Eye (tissue), 1 donor: ENCODE results near the gene HAUS7.
"Not testable (repeated sequence)": the region's sequence is repeated elsewhere in the genome, so short reads cannot be mapped to it uniquely, and the experiment has no call there.

ENCODE experiments used
- DNase-seq: peaks from one replicate; pipeline ENCODE4 v3.0.0-alpha.2; 2015

HAUS7 gene

DNA sequence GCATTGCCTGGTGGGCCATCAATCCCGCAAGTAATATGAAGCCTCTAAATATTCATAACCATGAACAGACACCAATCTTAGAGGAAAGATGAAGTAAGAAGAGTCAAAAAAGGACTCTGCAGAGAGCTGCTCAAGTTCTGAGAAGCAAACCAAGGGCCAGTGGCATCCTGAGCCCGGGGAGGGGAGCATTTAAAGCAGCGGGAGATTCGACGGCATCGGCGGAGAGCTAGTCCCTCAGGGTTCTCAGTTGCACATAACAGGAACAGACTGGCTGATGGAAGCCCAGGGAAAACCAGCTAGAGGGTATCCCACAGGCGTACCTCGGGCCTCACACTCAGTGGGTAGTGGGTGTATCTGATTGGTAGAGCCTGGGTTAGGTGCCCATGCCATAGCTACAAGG is 64.4 kb downstream of the HAUS7 start:
- DNase-seq: no peak

- no peak for DNase-seq
These were observed 65.0 kb downstream of the HAUS7 start for GRCh38 chrX:153405426-153405825.

GRCh38 chrX:153404333-153404732 is 66.0 kb downstream of the HAUS7 start:
- not testable (repeated sequence) for DNase-seq

- DNase-seq: no peak
These were observed 69.1 kb downstream of the HAUS7 start, which contains the start of gene PNMA6E for GRCh38 chrX:153401133-153401764. Gene PNMA6E, minus strand, starts transcription at chrX:153401350. Its CDS starts 2,501 bp downstream, at chrX:153398849.

DNA sequence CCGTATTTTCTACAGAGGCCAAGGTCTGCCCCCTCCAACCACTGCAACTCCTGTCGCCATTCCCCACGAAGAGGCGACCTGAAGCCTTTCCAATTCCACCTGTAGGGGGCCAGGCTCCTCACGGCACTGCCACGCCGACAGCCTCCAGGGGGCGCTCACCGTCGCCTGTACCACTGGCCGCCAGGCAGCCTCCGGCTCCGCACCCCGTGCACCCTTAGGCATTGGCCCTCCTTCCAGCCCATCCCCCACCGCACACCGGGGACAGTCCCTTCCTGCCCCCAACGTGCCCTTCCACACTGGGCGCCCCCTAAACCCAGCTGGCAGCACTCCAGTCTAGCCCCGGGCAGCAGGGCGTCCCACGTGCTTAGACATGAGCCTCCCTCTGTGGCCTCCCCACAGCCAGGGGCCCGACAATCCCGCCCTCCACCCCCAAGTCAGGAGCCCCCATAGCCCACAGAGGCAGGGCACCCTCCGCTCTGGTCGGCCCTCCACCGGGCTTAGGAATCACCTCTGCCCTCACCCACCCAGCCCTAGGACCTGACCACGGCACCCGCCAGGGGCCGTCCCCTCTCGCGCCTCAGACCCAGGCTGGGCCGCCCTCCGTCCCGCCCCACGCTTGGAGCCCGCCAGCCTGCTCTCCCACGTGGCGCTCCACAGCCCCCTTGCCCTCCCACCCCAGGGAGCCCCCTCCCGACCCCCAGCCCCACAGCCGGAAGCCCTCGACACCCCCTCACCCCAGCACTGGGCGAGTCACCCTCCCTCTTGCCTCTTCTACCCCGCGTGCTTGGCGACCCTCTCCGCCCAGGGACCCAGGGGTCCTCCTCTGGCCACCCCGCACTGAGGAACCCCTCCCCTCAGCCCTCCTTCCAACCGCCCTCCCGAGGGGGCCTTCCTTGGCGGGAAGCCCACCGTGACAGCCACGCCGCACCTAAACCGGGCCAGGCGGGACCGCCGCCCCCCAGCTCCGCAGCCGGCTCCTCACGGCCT is 69.9 kb downstream of the HAUS7 start:
- no peak for DNase-seq

DNA sequence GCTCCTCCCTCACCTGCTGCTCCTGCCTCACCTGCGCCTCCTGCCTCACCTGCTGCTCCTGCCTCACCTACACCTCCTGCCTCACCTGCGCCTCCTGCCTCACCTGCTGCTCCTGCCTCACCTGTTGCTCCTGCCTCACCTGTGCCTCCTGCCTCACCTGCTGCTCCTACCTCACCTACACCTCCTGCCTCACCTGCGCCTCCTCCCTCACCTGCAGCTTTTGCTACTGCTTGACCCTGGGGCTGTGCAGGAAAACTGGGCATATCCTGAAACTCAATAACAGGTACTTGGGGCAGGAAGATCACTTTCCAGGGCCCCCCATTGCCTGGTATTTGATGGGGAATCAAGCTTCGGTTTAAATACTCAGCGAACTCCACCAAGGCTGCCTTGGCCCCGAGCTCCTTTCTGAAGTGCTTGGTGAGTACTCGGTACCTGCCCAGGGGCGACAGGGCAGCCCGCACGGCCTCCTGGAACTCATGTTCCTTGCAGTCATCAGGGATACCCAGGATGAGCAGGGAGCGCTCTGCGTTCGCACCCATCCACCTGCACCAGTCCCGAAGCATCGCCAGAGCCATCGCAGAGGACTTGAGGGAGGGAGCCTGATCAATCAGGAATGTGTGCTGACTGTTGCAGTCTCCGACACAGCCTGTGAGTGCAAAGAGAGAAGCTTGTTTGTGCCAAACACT is 72.0 kb downstream of the HAUS7 start:
- no peak for DNase-seq
